GM13977 (cell line): ENCODE data around the gene LMAN1L.

Experiments
- DNase-seq: peaks from one replicate; pipeline ENCODE4 v3.0.0; 2012; ENCODE audit warnings: low spot score
- in situ Hi-C: fragments of 300-500 bp; cut with MboI; formaldehyde crosslinking; loops from one replicate; pipeline ENCODE4 v1.12.0; 2022; ENCODE audit warnings: low sequenced_read_pairs, low pct_unique_long_range_greater_than_20kb, mixed read lengths, inconsistent platforms; ENCODE audit not compliant: unreplicated experiment
- TF ChIP-seq, protein P1 (sequence below): IDR thresholded peaks from 2 replicates; pipeline ENCODE4 v1.5.1; 2012; ENCODE audit warnings: mild to moderate bottlenecking, control low read depth; ENCODE audit not compliant: insufficient read depth; ENCODE audit errors: extremely low read depth, missing control alignments

LMAN1L gene

DNA sequence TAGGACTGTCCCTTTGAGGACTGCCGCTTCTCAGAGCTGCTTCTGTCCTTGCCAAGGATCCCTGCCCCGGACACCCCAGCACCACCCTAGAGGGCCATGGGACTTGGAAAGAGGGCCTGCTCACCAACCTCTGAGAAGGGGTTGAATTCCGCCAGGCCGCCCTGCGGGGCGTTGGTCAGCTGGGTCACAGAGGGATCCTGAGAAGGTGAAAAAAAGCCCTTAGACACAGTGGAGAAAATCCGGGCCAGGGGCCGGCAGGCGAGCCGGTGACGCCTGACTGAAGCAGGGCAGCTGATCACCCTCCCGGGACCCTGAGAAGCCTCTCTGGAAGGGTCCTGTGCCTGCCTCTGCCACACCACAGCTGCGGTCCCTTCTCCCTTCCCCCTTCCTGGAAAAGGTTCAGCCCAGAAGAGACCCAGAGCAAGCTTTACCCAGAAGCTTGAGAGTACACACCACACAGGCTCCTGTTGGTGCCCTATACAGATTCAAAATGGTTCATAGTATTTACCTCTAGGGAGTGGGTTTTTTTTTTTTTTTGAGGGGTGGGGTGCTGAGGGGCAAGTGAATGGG lies 41.9 kb downstream of the LMAN1L start:
- in situ Hi-C loops, result no loop called here
- TF ChIP-seq, protein P1, sequence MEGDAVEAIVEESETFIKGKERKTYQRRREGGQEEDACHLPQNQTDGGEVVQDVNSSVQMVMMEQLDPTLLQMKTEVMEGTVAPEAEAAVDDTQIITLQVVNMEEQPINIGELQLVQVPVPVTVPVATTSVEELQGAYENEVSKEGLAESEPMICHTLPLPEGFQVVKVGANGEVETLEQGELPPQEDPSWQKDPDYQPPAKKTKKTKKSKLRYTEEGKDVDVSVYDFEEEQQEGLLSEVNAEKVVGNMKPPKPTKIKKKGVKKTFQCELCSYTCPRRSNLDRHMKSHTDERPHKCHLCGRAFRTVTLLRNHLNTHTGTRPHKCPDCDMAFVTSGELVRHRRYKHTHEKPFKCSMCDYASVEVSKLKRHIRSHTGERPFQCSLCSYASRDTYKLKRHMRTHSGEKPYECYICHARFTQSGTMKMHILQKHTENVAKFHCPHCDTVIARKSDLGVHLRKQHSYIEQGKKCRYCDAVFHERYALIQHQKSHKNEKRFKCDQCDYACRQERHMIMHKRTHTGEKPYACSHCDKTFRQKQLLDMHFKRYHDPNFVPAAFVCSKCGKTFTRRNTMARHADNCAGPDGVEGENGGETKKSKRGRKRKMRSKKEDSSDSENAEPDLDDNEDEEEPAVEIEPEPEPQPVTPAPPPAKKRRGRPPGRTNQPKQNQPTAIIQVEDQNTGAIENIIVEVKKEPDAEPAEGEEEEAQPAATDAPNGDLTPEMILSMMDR, result no peak
- no peak for DNase-seq

DNA sequence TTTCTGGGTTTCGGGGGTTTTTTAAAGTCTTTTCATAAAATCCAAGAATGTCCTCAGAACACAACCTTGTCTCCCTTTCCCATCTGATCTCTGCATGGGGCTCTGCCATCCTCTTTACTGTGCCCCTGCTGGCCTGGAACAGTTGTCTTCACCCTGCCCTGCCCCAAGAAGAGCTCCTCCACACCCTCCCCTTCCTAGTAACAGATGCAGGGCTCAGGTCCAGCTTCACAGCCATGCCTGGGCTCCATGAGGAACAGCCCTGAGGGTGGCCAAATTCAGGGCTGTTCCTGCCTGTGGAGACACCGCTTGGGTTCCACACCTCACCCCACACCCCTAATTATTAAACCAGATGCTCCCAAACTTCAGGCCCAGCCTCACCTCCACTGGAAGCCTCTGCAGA lies 43.2 kb downstream of the LMAN1L start:
- TF ChIP-seq, protein P1, result no peak
- in situ Hi-C loops, result no loop called here
- DNase-seq, result no peak

DNA sequence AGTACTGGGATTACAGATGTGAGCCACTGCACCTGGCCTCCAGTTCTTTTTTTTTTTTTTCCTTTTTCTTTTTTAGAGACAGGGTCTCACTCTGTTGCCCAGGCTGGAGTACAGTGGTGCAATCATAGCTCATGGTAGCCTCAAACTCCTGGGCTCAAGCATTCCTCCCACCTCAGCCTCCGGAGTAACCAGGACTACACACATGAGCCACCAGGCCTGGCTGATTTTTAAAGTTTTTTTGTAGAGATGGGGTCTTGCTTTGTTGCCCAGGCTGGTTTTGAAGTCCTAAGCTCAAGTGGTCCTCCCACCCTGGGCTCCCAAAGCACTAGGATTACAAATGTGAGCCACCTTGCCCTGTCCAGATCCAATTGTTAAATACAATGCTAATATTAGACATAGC lies 43.9 kb downstream of the LMAN1L start:
- TF ChIP-seq, protein P1, result no peak
- in situ Hi-C loops, result no loop called here

DNA sequence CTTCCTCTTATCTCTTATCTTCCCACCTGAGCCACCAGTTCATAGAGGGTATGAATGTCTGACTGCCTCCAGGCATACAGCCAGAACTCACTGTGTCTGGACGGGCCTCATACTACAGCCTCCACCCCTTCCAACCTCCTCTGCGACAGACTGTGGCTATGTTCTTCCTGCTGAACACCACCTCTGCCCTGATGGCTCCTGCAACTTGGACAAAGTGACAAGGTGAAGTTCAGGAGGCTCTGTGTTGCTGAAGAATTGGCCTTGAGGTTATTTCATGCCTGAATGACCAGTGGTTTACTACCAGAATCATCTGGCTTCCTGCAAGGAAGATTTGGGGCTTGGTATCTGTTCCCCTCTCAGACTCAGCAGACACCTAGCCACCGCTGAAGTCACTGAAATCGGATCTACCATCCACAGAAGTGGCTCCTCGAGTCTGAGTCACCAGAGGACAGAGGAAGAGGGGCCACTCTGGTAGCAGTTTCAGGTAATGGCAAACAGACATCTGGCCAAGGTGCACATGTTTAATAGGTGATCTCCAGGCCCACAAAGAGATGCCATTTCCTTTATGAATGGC lies 44.5 kb downstream of the LMAN1L start:
- peak; percentile 70 for DNase-seq
- in situ Hi-C loops, result no loop called here

More for the DNA sequence above, 43.9 kb downstream of the LMAN1L start:
- DNase-seq, result no peak

DNA sequence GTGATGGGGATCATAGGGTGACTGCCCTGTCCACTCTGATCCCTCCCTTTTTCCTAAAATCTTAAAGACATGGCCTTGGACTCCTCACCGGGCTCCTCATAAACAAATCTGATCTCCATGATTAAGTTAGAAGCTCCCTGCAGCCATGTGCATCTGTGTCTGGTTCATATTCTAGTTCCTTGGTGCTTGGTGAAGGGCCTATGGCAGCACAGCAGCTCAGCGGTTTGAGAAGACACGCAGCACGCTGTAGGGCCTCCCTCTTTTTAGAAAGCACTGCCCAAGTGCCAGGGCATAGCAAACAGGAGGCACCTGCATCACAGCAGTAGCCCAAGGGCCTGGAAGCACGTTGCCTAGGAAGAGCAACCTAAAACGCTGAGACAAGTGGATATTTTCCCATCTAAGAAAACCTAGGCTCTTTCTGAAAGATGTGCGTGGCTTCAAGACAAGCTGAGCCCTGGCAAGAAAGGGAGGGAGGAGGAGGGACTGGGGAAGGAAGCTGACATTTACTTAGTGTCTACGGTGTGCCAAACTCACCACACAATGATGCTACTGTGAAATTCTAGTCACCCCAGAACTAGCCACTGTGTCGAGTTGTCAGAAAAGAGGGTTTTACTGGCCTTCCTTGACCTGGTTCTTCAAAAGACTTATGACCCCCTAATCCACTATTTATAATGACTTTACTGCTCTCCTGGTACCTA lies 45.2 kb downstream of the LMAN1L start:
- DNase-seq, result peak; percentile 25
- in situ Hi-C loops, result no loop called here
- TF ChIP-seq, protein P1, result no peak

More for the DNA sequence above, 44.5 kb downstream of the LMAN1L start:
- TF ChIP-seq, protein P1, result no peak

DNA sequence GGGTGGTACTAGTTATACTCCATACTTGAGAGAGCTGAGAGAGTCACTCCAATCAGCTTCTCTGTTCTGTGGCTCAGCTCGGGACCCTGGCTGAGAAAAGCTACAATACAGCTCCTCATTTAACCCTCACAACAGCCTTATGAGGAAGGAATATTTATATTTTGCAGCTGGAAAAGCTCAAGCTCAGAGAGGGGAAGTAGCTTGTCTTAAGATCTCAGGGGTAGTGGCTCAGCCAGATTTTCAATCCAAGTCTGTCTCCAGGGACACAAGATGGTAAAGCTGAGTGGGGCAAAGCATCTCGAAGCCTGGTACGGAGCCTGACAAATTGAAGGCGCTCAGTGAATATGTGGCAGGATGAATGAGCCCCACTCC lies 45.7 kb downstream of the LMAN1L start:
- TF ChIP-seq, protein P1, result no peak
- in situ Hi-C loops, result no loop called here
- no peak for DNase-seq
